ENCODE data around the gene SNRPB2.

Gene SNRPB2

GRCh38 chr20:16719421-16719820 lies 10.4 kb upstream of the SNRPB2 start:
- no peak overlapping the region for H3K4me3 ChIP-seq (ENCODE audit: low read depth, low read length)
- TF ChIP-seq, protein P1, sequence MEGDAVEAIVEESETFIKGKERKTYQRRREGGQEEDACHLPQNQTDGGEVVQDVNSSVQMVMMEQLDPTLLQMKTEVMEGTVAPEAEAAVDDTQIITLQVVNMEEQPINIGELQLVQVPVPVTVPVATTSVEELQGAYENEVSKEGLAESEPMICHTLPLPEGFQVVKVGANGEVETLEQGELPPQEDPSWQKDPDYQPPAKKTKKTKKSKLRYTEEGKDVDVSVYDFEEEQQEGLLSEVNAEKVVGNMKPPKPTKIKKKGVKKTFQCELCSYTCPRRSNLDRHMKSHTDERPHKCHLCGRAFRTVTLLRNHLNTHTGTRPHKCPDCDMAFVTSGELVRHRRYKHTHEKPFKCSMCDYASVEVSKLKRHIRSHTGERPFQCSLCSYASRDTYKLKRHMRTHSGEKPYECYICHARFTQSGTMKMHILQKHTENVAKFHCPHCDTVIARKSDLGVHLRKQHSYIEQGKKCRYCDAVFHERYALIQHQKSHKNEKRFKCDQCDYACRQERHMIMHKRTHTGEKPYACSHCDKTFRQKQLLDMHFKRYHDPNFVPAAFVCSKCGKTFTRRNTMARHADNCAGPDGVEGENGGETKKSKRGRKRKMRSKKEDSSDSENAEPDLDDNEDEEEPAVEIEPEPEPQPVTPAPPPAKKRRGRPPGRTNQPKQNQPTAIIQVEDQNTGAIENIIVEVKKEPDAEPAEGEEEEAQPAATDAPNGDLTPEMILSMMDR (IDR thresholded peaks at IDR 0.05; ENCODE audit: low read depth, low read length), result no peak

- H3K4me3 ChIP-seq (ENCODE audit: low read depth, low read length), result no peak overlapping the region
- TF ChIP-seq, protein P1 (IDR thresholded peaks at IDR 0.05; ENCODE audit: low read depth, low read length), result no peak
Observed at GRCh38 chr20:16729080-16729479, 746 bp upstream of the SNRPB2 start.

GRCh38 chr20:16732506-16733152 lies 2.8 kb downstream of the SNRPB2 start:
- TF ChIP-seq, protein P1 (IDR thresholded peaks at IDR 0.05; ENCODE audit: low read depth, low read length), result no peak
- no peak overlapping the region for H3K4me3 ChIP-seq (ENCODE audit: low read depth, low read length)

DNA sequence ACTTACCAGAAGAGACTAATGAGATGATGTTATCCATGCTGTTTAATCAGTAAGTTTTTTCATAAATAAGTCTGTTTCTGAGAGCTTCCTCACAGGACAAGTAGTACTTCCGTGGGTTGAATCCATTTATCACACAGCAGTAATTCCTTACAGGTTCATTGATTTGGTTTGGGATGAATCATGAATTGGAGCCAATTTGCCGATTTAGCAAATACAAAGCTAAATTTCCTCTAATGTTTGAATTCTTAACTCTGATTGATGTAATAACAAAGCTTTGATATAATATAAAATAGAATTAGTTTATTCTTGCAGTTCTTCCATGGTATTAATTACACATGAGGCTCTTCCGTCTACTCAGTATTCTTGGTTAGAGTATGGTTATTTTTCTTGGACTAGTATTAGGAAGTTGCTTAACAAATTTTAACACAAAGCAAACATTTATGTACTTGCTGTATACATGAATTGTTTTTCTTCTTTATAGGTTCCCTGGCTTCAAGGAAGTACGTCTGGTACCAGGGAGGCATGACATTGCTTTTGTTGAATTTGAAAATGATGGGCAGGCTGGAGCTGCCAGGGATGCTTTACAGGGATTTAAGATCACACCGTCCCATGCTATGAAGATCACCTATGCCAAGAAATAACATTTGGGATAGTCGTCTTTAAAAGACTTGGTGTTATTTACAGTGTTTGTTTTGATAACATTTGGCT lies 10.7 kb downstream of the SNRPB2 start:
- TF ChIP-seq, protein P1 (IDR thresholded peaks at IDR 0.05; ENCODE audit: low read depth, low read length), result no peak
- H3K4me3 ChIP-seq (ENCODE audit: low read depth, low read length), result no peak overlapping the region

GRCh38 chr20:16744178-16744807 lies 14.5 kb downstream of the SNRPB2 start:
- no peak overlapping the region for H3K4me3 ChIP-seq (ENCODE audit: low read depth, low read length)
- TF ChIP-seq, protein P1 (IDR thresholded peaks at IDR 0.05; ENCODE audit: low read depth, low read length), result no peak

GRCh38 chr20:16745204-16745603 lies 15.4 kb downstream of the SNRPB2 start:
- TF ChIP-seq, protein P1 (IDR thresholded peaks at IDR 0.05; ENCODE audit: low read depth, low read length), result no peak
- H3K4me3 ChIP-seq (ENCODE audit: low read depth, low read length), result no peak overlapping the region

GRCh38 chr20:16747291-16747811 lies 17.5 kb downstream of the SNRPB2 start:
- TF ChIP-seq, protein P1 (IDR thresholded peaks at IDR 0.05; ENCODE audit: low read depth, low read length), result no peak
- H3K4me3 ChIP-seq (ENCODE audit: low read depth, low read length), result no peak overlapping the region

Data from WI38 (cell line).